ENCODE results near the gene ST3GAL5. TPM values are rescaled to one million over a fixed set of nuclear protein-coding genes. Genes with fewer than 3 reads are reported as not detected.

The ST3GAL5 gene
- 76.7 TPM for total RNA-seq
- long read RNA-seq, full-length matches to known transcripts, result 59 of 79 reads
- long read RNA-seq, partial matches to known transcripts, result 3 of 79 reads
- long read RNA-seq, other reads (novel, unspliced or antisense), result 17 of 79 reads

GRCh38 chr2:85888684-85889626, at the start of gene ST3GAL5:
TSS of gene ST3GAL5 (minus strand) at chr2:85888990. CDS start at chr2:85888905, 85 bp downstream.
- intact Hi-C loops (cut with DNase I), result no loop called here
- TF ChIP-seq, protein P1, sequence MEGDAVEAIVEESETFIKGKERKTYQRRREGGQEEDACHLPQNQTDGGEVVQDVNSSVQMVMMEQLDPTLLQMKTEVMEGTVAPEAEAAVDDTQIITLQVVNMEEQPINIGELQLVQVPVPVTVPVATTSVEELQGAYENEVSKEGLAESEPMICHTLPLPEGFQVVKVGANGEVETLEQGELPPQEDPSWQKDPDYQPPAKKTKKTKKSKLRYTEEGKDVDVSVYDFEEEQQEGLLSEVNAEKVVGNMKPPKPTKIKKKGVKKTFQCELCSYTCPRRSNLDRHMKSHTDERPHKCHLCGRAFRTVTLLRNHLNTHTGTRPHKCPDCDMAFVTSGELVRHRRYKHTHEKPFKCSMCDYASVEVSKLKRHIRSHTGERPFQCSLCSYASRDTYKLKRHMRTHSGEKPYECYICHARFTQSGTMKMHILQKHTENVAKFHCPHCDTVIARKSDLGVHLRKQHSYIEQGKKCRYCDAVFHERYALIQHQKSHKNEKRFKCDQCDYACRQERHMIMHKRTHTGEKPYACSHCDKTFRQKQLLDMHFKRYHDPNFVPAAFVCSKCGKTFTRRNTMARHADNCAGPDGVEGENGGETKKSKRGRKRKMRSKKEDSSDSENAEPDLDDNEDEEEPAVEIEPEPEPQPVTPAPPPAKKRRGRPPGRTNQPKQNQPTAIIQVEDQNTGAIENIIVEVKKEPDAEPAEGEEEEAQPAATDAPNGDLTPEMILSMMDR (IDR thresholded peaks at IDR 0.05), result peak; percentile 66

DNA sequence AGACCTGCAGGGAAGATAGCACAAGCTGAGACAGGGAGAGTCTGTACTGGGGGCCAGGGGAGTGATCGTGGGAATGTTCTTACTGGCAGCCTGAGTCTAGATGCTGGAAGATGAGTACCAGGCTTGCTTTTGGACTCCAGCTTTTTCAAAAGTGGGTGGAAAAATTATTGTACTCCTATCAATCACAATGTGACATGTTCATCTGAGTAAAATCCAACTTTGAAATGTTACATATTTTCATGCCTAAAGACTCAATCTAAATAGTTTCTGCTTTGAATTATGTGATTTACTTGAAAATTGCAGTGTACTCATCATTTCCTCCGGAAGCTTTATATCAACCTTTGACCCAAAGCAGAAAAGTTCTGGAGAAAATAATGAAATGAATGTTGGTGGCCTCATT, 49.7 kb upstream of the ST3GAL5 start:
- Histone ChIP-seq H3K36me3 (no peaks in the 10 kb centered on the region), H3K4me3 (no peak overlapping the region), H3K4me1 (peaks cover 10% of the 10 kb centered on the region), H3K27me3 (no peaks in the 10 kb centered on the region), H3K27ac (no peak overlapping the region), H3K9me3 (no peaks in the 10 kb centered on the region)
- TF ChIP-seq, protein P1 (IDR thresholded peaks at IDR 0.05), result no peak
- intact Hi-C loops (cut with DNase I), result no loop called here
- ATAC-seq (no peak), DNase-seq (no peak)

More at GRCh38 chr2:85888684-85889626, at the start of gene ST3GAL5:
- Histone ChIP-seq H3K27me3 (no peaks in the 10 kb centered on the region), H3K4me3 (peak within 1 kb of the TSS; percentile 76), H3K4me1 (peaks cover 40% of the 10 kb centered on the region), H3K36me3 (no peaks in the 10 kb centered on the region), H3K9me3 (no peaks in the 10 kb centered on the region), H3K27ac (peak within 1 kb of the TSS; percentile 91)
- ATAC-seq, result peak; percentile 90
- peak; percentile 98 for DNase-seq

GRCh38 chr2:85937069-85937439, 48.3 kb upstream of the ST3GAL5 start:
- ATAC-seq (no peak), DNase-seq (no peak)
- Histone ChIP-seq H3K27ac (no peak overlapping the region), H3K4me1 (peaks cover 10% of the 10 kb centered on the region), H3K4me3 (no peak overlapping the region), H3K36me3 (no peaks in the 10 kb centered on the region), H3K9me3 (no peaks in the 10 kb centered on the region), H3K27me3 (no peaks in the 10 kb centered on the region)
- TF ChIP-seq, protein P1 (IDR thresholded peaks at IDR 0.05), result no peak
- intact Hi-C loops (cut with DNase I), result no loop called here

DNA sequence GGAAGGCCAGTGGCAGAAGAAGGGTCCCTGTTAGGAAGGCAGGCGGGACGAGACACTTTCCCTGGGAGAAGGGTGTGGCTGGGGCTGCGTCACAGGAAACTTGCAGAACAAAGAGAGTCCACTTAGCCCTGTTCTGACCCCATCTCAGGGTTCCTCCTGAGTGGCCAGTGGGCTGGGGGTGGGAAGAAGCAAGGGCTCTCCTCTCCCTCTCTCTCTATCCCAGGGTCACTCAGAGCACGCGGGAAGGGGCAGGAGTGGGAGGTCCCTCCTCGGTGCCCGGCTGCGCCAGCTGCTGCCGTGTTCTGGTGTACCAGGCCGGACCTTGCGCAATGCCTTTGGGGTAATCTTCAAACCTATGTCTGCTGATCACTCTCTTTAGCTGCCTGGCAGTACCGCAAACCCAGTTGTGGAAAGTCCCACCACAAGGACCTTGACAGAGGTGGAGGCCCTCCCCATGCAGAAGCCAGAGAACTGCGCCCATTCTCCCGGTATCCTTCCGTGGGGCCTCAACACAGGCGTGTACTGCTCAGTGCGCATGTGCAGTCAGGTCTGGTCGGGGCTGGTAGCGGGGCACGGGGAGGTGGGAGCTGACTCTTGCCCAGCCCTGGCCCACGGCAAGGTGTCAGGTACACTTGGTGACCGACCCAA, 47.8 kb upstream of the ST3GAL5 start:
- DNase-seq (peak; percentile 74), ATAC-seq (peak; percentile 87)
- TF ChIP-seq, protein P1 (IDR thresholded peaks at IDR 0.05), result no peak
- no peaks in the 10 kb centered on the region for H3K9me3 ChIP-seq
- H3K4me1 ChIP-seq, result peaks cover 10% of the 10 kb centered on the region
- H3K27me3 ChIP-seq, result no peaks in the 10 kb centered on the region
- H3K4me3 ChIP-seq, result no peak overlapping the region
- H3K36me3 ChIP-seq, result no peaks in the 10 kb centered on the region
- intact Hi-C loops (cut with DNase I), result no loop called here
- H3K27ac ChIP-seq, result no peak overlapping the region

DNA sequence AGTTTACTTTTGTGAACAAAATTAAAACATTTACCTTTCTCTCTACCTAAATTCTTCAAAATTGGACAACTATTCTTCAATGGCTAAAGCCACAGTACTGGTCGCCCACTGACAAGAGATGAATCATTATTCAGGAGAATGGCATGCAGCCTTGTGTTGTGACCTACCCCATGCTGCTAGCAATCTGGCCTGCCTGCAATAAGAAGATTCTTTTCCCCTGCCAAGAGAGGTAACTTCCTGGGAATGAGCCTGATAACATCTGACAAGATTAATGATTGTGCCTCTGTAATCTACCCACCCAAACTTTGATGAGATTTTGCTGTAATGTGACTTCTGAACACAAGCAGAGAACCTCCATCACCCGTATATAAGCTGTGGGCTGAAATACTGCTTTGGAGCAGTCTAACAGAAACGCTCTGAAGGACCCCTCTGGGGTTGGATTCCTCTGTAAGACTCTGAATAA, 47.0 kb upstream of the ST3GAL5 start:
- ATAC-seq (no peak), DNase-seq (no peak)
- TF ChIP-seq, protein P1 (IDR thresholded peaks at IDR 0.05), result no peak
- Histone ChIP-seq H3K4me3 (no peak overlapping the region), H3K36me3 (no peaks in the 10 kb centered on the region), H3K9me3 (no peaks in the 10 kb centered on the region), H3K4me1 (peaks cover 10% of the 10 kb centered on the region), H3K27ac (no peak overlapping the region), H3K27me3 (no peaks in the 10 kb centered on the region)
- intact Hi-C loops (cut with DNase I), result no loop called here

Data from upper lobe of right lung (tissue), 1 donor.